Neutrophil (primary cell): ENCODE measurements around the gene TCF7.

ENCODE experiments used
- H3K27ac ChIP-seq: fragments of 200-600 bp; sonication (generic); 2 replicates; pipeline ENCODE4 v1.5.1; 2016; ENCODE audit warnings: mild to moderate bottlenecking, moderate library complexity
- H3K27me3 ChIP-seq: fragments of 200-600 bp; sonication (generic); 2 replicates; pipeline ENCODE4 v1.6.0; 2016; ENCODE audit warnings: mild to moderate bottlenecking
- H3K36me3 ChIP-seq: fragments of 200-600 bp; sonication (generic); 2 replicates; pipeline ENCODE4 v1.5.1; 2017
- H3K4me1 ChIP-seq, 2 experiments: fragments of 200-600 bp in 1 of 2; sonication (generic) in 1 of 2; 1 replicate in 1 of 2; 2 replicates in 1 of 2; pipeline versions ENCODE4 v1.5.1 to v1.6.1; 2013 to 2016; ENCODE audit warnings: low read depth in 1 of 2, low read length in 1 of 2, mild to moderate bottlenecking in 1 of 2, moderate library complexity in 1 of 2; ENCODE audit not compliant: control insufficient read depth in 1 of 2, insufficient read depth in 1 of 2
- H3K4me3 ChIP-seq, 2 experiments: fragments of 200-600 bp in 1 of 2; sonication (generic) in 1 of 2; 1 replicate in 1 of 2; 2 replicates in 1 of 2; pipeline ENCODE4 v1.5.1; 2013 to 2016; ENCODE audit warnings: low read depth in 1 of 2, low read length in 1 of 2, mild to moderate bottlenecking in 1 of 2, moderate library complexity in 1 of 2
- H3K9me3 ChIP-seq: fragments of 200-600 bp; sonication (generic); 2 replicates; pipeline ENCODE4 v1.5.1; 2016
- TF ChIP-seq, protein P1 (sequence below): fragments of 200-600 bp; sonication (generic); IDR thresholded peaks from 2 replicates; pipeline ENCODE4 v1.5.1; 2016; ENCODE audit warnings: antibody characterized with exemption

Gene TCF7

DNA sequence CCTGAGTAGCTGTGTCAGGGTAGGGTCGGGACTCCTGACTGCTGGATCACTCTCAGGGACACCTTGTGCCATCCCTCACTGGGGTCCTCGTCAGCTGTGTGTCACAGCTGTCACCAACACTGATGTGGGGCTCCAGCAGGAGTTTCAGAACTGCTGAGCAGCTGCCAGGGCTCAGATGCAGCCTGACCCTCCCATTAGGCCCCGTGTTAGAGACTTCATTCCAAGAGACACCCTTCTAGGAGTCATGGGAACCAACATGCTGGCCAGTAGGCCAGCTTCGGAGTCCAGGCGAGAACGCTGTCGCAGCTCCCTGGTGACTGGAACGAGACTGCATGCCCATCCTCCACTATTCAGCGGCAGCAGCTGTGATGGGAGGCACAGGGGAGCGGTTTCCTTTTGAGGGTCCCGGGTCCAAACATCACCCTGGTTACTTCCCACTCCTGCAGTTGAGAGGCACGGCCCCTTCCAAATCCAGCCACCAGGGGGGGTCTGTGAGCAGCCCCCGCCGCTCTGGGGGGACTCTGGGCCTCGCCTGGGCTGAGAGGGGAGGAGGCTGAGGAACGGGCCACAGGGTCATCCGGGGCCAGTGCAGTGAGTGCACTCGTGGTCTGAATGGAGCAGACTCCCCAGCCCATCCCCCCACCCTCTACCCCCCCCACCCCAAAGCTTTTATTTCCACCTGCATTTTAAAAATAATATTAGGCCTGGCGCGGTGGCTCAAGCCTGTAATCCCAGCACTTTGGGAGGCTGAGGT is 12.6 kb upstream of the TCF7 start:
- Histone ChIP-seq H3K4me1 (peaks cover 9 to 11% of the 10 kb centered on the region in 2 experiments), H3K4me3 (no peak overlapping the region), H3K27me3 (no peaks in the 10 kb centered on the region), H3K9me3 (no peaks in the 10 kb centered on the region), H3K27ac (no peak overlapping the region), H3K36me3 (no peaks in the 10 kb centered on the region)
- TF ChIP-seq, protein P1, sequence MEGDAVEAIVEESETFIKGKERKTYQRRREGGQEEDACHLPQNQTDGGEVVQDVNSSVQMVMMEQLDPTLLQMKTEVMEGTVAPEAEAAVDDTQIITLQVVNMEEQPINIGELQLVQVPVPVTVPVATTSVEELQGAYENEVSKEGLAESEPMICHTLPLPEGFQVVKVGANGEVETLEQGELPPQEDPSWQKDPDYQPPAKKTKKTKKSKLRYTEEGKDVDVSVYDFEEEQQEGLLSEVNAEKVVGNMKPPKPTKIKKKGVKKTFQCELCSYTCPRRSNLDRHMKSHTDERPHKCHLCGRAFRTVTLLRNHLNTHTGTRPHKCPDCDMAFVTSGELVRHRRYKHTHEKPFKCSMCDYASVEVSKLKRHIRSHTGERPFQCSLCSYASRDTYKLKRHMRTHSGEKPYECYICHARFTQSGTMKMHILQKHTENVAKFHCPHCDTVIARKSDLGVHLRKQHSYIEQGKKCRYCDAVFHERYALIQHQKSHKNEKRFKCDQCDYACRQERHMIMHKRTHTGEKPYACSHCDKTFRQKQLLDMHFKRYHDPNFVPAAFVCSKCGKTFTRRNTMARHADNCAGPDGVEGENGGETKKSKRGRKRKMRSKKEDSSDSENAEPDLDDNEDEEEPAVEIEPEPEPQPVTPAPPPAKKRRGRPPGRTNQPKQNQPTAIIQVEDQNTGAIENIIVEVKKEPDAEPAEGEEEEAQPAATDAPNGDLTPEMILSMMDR: peak; percentile 73

DNA sequence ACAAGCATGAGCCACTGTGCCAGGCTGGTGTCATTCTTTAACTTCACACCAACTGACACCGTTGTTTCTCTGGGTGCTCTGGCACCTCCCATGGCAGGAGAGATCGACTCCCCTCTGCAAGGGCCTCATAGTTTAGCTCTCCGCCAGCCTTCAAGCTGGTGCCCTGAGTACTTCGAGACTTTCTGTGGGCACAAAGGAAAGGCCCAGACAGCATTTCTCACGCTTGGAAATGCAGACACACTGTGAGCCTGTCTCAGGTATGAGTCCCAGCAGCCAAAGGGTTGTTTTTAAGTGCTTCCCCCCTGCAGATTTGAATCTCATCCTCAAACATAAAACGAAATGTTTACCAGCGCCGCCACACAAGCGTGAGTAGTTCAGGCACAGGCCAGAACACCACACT is 11.1 kb upstream of the TCF7 start:
- H3K27me3 ChIP-seq: no peaks in the 10 kb centered on the region
- no peak overlapping the region for H3K4me3 ChIP-seq
- no peaks in the 10 kb centered on the region for H3K36me3 ChIP-seq
- no peak overlapping the region for H3K27ac ChIP-seq
- TF ChIP-seq, protein P1: no peak
- peaks cover 9 to 11% of the 10 kb centered on the region in 2 experiments for H3K4me1 ChIP-seq
- H3K9me3 ChIP-seq: no peaks in the 10 kb centered on the region

DNA sequence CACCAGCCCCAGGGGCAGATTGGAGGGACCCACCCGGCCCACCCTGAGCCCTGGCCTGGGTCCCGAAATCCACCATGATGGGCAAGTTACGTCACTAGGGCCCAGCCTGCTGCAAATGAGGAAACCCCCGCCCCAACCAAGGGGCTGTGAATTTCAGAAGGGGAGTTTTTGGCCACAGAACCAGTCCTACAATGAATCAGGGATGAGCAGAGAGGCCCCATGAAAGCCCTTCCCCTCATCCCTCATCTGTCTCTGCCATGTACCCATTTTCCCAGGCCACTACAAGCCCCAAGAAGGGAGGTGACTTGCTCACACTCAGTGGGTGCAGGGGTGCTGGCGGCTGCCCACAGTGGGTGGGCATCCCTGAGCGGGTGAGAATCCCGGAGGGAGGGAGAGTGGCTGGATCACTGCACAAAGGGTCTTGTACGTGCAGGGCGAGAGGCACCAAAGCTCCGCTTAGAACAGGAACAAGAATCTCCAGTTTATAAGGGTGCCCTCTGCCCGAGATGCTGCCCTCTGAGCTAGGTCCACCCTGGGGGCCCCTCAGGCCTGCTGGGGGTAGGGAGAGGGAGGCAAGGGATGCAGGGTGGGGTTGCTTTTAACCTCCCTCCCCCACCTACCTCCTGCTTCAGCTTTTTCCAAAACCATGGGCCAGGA is 10.4 kb upstream of the TCF7 start:
- Histone ChIP-seq H3K4me3 (no peak overlapping the region), H3K27ac (no peak overlapping the region), H3K4me1 (peaks cover 9% of the 10 kb centered on the region in 2 experiments), H3K9me3 (no peaks in the 10 kb centered on the region), H3K36me3 (no peaks in the 10 kb centered on the region), H3K27me3 (no peaks in the 10 kb centered on the region)
- TF ChIP-seq, protein P1: no peak

DNA sequence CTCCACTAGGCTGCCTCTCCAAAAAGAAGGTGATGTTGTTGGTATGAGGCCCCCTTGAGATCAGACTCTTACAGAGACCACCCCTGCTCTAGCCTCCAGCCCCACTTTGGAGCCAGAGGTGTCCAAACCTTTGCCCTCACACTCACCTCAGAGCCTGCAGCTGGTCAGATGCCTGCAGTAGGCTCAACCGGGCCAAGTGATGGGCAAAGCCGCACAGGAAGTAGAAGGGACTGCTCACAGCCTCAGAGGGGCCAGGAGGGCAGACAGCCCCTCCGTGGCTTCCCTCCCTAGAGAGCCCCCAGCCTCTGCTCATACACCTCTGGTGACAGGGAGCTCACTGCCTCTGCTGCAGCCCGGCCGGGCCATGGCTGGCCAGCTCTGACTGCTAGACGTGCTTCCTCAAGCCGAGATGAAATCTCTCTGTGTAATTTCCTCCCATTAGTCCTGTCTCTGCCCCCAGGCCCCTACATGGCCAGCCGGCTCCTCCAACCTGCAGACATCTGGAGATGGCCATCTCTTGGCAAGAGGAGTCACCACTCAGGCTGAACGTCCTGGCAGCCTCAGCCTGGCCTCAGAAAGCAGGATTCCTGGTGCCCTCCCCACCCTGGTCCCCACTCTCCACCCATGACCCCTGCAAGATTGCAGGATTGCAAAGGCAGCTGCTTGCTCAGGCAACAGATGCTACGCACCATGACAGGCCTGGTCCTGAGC is 7.3 kb upstream of the TCF7 start:
- Histone ChIP-seq H3K27ac (no peak overlapping the region), H3K36me3 (no peaks in the 10 kb centered on the region), H3K27me3 (peaks cover 24% of the 10 kb centered on the region), H3K4me1 (no peaks in the 10 kb centered on the region), H3K9me3 (no peaks in the 10 kb centered on the region), H3K4me3 (no peak overlapping the region)
- TF ChIP-seq, protein P1: no peak

DNA sequence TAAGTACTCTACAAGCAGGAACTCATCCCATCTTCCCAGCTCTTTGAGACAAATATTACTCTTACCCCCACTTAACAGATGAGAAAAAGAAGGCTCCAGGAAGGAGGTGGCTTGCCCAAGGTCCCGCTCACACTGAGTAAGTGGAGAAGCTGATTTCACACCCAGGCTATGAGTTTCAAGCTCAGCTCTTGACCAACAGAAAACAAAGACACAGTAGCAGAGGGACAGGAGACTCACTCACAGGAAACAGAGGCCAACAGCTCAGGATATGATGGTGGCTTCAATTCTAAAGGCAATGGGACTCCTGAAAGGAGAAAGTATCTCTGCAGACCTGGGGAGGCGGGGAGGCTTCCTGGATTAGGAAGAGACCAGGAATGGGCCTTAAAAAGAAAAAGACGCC is 6.7 kb upstream of the TCF7 start:
- no peak overlapping the region for H3K27ac ChIP-seq
- H3K36me3 ChIP-seq: no peaks in the 10 kb centered on the region
- no peaks in the 10 kb centered on the region for H3K4me1 ChIP-seq
- H3K4me3 ChIP-seq: no peak overlapping the region
- H3K9me3 ChIP-seq: no peaks in the 10 kb centered on the region
- TF ChIP-seq, protein P1: no peak
- peaks cover 31% of the 10 kb centered on the region for H3K27me3 ChIP-seq
